HG02678 (cell line): Measurements from ENCODE around the gene ACSS1.

ENCODE experiments used
- ATAC-seq: cut with Tn5 transposase; IDR thresholded peaks from one replicate; pipeline ENCODE4 v1.9.1; 2021; ENCODE audit warnings: mild to moderate bottlenecking, moderate library complexity; ENCODE audit not compliant: unreplicated experiment

The ACSS1 gene

GRCh38 chr20:24996449-24997377 lies 61.2 kb downstream of the ACSS1 start:
- ATAC-seq: no peak

DNA sequence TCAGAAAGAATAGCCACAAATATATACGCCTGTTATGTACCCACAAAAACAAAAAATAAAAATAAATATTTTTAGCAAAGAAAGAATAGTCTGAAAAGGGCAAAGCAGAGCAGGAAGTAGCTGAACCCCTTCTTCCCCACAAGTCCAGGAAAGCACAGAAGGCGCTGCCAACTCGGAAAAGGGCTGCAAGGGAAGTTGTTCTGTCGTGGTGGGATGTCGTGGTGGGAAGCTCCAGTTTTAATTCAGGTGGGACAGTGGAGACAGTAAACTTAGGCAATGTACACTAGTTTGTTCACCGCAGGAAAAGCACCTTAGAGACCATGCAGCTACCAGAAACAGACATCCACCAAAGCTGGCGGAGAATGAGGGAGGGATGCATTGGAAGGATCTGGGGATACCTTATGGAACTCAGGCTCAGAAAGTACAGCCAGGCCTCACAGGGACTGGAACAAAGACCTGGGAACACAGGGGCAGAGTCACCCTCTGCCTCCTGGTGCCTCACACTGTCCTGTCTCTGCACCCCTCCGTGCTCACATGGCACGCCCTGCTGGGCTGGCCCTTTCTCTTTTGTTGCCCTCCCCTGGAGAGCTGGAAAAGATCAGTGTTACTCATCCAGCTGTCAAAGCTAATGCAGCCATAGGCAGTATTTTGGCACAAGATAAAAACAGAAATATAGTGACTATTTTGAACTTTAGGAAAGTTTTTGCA lies 62.0 kb downstream of the ACSS1 start:
- no peak for ATAC-seq

DNA sequence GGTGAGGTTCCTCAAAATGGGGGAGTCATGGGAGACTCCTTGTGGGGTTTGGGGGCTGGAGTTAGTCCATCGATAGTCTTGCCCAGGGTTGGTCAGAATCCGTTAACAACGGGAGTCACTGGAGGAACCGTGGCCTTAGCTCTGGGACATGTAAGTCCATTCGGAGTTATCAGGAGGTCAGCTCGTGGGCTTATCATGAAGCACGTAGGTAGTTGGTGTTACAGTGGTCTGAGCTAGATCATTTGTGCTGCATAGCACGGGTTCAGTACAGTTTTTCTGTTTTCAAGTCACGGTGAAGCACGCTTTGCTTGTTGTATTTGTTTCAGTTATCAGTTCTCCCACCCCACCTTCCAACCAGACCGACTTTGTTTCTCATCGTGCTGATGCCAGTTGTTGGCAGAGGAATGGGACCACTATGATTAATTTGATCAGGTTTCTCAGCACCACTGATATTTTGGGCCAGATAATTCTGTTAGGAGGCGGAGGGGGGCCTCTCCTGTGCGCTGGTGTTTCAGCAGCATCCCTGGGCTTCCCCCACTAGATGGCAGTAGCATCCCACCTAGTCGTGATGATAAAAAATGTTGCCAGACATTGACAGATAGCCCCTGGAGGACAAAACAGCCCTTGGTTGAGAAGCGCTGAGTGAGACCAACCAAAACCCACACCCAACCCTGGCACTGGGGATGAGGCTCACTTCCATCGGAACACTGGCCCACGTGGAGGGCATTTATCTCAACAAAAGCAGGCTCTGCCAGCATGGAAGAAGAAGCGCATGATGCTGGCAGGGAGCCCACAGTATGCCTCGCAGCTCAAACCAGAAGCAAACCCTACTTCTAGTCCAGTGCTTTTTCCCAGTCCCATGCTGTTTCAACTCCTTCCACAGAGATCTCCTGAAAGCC lies 63.2 kb downstream of the ACSS1 start:
- ATAC-seq: peak; percentile 23

GRCh38 chr20:24994186-24994465 lies 63.8 kb downstream of the ACSS1 start:
- ATAC-seq: no peak

DNA sequence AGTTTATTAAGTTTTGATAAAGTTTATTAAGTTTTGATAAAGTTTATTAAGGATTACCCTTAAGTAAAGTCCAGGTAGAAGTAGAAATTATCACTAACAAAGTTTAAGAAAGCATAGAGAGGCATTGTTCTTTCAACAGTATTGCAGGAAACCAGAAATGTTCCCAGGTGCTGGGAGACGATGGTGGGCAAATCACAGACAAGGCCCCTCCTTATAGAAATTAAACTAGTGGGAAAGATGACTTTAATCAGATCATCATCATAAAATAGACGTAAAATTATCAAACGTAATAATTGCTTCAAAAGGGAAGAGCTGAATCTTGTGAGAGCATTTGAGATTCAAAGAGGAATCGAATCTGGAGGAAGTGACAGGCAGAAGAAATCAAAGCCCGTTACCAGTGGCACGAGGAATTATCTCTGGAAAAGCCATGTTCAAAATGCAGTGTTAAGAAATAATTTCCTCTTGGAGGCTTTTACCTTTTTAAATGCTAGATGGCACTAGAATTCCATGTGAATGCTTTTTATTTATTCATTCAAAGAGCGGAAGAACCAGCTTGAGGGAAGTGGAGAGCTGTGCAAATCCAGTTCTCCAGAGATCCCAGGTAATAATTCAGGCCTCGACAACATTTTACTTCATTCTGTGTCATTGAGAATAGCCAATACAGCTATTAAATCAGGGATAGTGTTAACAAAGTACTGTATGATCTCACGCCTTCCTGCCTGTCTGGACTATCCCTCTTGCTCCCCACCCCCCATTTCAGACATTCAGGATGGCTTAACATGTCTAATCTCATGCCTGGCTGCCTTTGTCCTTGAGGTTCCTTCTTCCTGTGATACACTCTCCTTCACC lies 64.4 kb downstream of the ACSS1 start:
- ATAC-seq: no peak

DNA sequence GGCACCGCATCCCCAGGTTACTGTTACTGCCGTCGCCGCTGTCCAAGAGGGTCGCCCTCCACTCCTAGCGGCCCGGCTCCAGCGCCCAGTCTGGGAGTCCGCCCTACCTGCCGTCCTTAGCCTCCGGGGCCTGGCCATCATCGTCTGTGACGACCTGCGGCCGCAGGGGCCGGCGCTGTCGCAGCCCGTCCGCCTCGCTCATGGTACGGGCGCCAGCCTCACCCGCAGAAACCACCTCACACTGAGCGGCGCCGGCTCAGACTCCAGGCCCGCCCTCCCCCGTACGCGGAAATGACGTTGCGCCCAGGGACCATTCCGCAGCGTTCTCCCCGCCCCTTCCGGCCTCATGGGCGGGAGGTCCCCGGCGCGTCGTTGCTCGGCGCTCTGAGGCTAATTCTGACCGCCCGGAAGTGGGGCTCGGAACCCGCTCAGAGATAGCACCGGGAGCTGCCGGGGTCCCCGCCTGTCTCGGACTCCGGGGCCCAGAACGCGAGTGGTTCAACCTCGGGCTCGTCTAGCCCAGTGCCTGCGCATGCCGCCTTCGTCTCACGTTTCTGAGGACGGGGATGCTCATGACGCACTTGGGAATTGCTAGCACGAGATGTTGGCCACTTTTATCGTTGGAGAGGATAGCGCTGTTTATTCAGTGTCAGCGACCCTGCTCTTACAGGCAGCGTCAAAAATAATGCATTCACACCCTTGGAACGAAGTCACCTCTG lies 65.3 kb downstream of the ACSS1 start, which contains the start of gene APMAP:
TSS of gene APMAP (minus strand) at position 265 of the 719 bp plus-strand sequence. CDS start at position 202, 63 bp downstream.
- peak; percentile 98 for ATAC-seq

- peak; percentile 19 for ATAC-seq
These were observed 65.9 kb downstream of the ACSS1 start for GRCh38 chr20:24991897-24992486.

GRCh38 chr20:24990810-24991252 lies 67.1 kb downstream of the ACSS1 start:
- ATAC-seq: no peak

GRCh38 chr20:24989162-24989561 lies 68.8 kb downstream of the ACSS1 start:
- ATAC-seq: no peak

DNA sequence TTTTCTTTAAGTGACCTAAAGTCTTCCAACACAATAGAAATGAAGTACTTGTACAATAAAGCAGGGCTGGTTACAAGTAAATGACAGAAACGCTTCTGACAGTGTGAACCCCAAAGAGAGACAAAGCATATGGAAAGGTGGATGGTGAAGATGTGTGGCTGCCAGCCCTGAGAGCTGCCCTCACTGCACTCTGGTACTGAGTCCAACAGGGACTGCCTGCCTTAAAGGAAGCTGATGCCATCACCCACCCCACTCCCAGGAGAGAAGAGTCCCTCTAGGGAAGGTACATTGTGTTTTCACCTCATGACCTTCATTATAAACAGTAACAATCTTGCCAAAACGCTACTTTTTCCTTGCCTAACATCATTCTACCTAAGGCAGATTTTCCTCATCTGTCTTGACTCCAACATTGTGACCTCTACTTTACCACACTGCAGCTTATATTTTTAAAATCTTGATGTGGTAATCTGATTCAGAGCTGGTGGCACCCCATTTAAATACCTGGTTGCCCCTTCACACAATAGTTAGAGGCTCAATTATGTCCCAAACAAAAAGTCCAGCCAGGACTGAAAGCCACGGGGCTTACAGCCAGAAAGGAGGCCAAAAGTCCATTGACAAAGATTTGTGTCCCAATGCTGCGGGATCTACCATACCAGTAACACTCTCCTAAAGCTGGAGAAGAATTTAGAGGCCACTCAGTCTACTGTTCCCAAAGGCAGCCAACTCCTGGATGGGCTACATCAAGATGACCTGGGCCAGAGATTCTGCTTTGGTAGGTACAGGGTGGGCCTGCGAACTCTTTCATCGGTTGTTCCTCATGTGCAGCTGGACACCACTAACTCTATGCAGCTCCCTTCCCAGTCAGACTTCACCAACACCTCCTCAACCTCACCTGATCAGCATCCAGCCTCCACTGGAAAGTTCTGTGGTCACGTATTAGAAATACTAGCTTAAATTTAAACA lies 69.8 kb downstream of the ACSS1 start:
- ATAC-seq: no peak

DNA sequence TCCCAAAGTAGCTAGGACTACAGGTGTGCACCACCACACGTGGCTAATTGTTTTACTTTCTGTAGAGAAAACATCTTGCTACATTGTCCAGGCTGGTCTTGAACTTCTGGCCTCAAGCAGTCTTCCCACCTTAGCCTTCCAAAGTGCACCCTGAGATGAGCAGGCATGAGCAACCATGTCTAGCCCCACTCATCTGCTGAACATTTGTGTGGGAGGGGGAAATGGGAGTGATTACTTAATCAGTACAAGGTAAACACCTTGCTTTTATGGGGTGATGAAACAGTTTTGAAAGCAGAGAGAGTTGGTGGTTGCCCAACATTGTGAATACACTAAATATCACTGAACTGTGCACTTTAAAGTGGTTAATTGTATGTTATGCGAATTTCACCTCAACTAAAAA lies 70.7 kb downstream of the ACSS1 start:
- no peak for ATAC-seq

DNA sequence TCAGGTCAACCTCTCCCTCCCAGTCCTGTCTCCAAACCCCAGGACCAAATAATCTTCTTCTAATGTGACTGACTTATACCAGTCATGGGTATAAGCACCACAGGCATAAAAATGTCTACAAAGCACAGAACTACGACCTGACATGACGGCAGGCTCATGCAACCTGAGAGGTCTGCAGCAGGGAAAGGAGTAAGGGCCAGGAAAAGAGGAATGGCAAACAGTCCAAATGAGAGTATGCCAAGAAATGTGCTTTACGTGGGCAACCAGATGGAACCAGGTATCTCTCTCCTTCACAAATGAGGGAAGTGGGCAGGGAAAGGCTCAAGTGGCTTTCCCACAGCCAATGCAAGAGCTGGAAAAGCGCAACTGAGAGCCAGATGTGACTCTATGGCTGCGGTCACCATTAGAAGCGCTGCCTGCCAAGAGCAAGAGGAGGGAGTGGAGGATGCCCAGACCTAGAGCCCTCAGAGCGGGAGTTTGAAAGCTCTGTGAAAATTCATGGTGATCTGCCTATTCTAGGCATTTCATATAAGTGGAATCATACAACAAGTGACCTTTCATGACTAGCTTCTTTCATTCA lies 71.4 kb downstream of the ACSS1 start:
- no peak for ATAC-seq

DNA sequence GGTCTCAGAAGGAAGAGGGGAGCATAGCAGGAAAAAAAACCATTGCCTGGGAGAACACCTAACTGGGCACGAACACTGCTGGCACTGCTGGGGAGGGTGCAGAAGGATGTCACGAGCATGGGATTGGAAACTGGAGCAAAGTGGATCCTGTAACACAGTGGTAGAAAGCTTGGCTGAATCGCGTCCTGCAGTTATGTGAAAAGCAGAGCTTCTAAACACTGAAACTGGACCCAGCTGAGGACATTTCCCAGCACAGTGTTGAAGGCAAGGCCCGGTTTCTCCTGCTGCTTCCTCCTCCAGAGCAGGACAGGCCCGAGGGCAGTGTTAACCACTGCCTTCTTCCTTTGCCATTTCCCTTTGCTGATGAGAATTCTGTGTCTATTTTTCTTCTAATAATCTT lies 72.1 kb downstream of the ACSS1 start:
- ATAC-seq: no peak

DNA sequence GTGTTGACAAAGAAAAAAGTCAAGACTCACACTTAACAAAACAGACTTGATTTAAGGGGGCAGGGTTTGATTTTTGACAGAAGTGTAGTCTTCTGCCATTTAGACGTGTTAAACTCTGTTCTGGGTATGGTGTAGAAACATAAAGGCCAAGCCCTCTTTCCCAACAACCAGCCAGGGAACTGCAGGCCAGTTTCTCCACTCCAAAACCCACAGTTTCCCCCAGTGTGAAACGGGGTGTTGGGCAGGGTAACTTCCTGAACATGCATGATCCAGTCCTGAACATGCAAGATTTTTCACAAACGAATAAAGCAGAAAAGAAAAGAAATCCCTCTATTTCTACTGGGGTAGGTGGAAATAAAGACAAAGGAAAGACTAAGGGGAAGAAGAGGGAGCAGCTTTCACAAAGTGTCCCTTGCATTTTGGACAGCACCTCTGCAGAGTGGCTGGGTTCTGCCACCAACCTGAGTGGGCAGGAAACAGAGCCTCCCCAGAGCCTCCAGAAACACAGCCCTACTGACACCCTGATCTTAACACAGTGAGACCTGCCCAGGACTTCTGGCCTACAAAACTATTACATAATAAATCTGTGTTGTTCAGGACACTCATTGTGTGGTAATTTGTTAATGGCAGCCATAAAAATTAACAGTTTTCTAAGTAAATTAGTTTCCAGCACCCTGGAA lies 72.8 kb downstream of the ACSS1 start:
- ATAC-seq: no peak

DNA sequence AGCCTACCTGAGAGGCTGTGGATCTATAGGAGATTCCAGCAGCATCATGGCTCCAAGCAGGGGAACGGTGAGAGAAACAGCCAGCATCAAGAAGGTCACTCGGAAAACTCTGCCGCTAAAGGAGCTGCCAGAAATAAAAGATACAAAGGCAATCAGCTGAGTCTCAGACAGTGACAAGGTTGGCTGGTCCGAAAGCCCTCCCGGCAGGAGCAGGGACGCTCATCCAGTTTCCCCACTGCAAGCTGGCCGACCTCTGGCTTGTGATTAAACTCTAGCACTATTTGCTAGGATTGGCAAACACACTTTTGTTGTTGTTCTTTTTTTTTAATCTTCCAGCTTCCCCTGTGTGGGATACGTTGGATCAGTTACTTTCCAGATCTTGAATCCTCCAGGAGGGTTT lies 74.0 kb downstream of the ACSS1 start:
- no peak for ATAC-seq

GRCh38 chr20:24981790-24982189 lies 76.1 kb downstream of the ACSS1 start:
- ATAC-seq: no peak

GRCh38 chr20:24981282-24981681 lies 76.7 kb downstream of the ACSS1 start:
- no peak for ATAC-seq
